ENCODE data around the gene BCKDHA. TPM values are rescaled to one million over a fixed set of nuclear protein-coding genes. Genes with fewer than 3 reads are reported as not detected.
A peak's percentile ranks its signal among the peaks of the same experiment; 100 is the strongest.

The BCKDHA gene
- total RNA-seq, 1 donor from 2014 or later = 6.8 TPM

GRCh38 chr19:41425174-41426115 lies 27.8 kb downstream of the BCKDHA start:
- H3K4me3 Mint-ChIP-seq = no peak overlapping the region
- H3K27me3 Mint-ChIP-seq (ENCODE audit: low read depth) = no peaks in the 10 kb centered on the region
- H3K4me1 Mint-ChIP-seq = peaks cover 5% of the 10 kb centered on the region
- DNase-seq (ENCODE audit: low read depth, low spot score) = no peak
- no peaks in the 10 kb centered on the region for H3K36me3 Mint-ChIP-seq (ENCODE audit: low read depth)
- H3K27ac Mint-ChIP-seq (ENCODE audit: unreplicated experiment) = peak overlapping the region; percentile 19
- TF ChIP-seq CTCF (conservative IDR thresholded peaks at IDR 0.05) = no peak
- H3K9me3 Mint-ChIP-seq = no peaks in the 10 kb centered on the region

- H3K27me3 Mint-ChIP-seq (ENCODE audit: low read depth) = no peaks in the 10 kb centered on the region
- H3K4me1 Mint-ChIP-seq = peaks cover 5% of the 10 kb centered on the region
- no peak for DNase-seq (ENCODE audit: low read depth, low spot score)
Observed at GRCh38 chr19:41426116-41426841, 28.7 kb downstream of the BCKDHA start.

GRCh38 chr19:41426952-41427646 lies 29.5 kb downstream of the BCKDHA start, which contains the start of gene B3GNT8:
B3GNT8 (minus strand) TSS chr19:41427374; CDS start chr19:41426778, 596 bp downstream.
- peak within 1 kb of the TSS; percentile 27 for H3K27ac Mint-ChIP-seq (ENCODE audit: unreplicated experiment)
- DNase-seq (ENCODE audit: low read depth, low spot score) = peak; percentile 44

More at GRCh38 chr19:41426116-41426841, 28.7 kb downstream of the BCKDHA start:
- Mint-ChIP-seq H3K4me3 (no peak overlapping the region), H3K36me3 (ENCODE audit: low read depth) (no peaks in the 10 kb centered on the region), H3K27ac (ENCODE audit: unreplicated experiment) (peak overlapping the region; percentile 19), H3K9me3 (no peaks in the 10 kb centered on the region)
- no peak for TF ChIP-seq CTCF (conservative IDR thresholded peaks at IDR 0.05)

GRCh38 chr19:41427647-41428480 lies 30.2 kb downstream of the BCKDHA start:
- Mint-ChIP-seq H3K27ac (ENCODE audit: unreplicated experiment) (peak overlapping the region; percentile 27), H3K36me3 (ENCODE audit: low read depth) (peaks cover 3% of the 10 kb centered on the region), H3K4me3 (no peak overlapping the region), H3K4me1 (peaks cover 5% of the 10 kb centered on the region), H3K27me3 (ENCODE audit: low read depth) (no peaks in the 10 kb centered on the region), H3K9me3 (no peaks in the 10 kb centered on the region)
- DNase-seq (ENCODE audit: low read depth, low spot score) = no peak
- no peak for TF ChIP-seq CTCF (conservative IDR thresholded peaks at IDR 0.05)

More at GRCh38 chr19:41426952-41427646, 29.5 kb downstream of the BCKDHA start, which contains the start of gene B3GNT8:
- peaks cover under 1% of the 10 kb centered on the region for H3K36me3 Mint-ChIP-seq (ENCODE audit: low read depth)
- peaks cover 5% of the 10 kb centered on the region for H3K4me1 Mint-ChIP-seq
- H3K9me3 Mint-ChIP-seq = no peaks in the 10 kb centered on the region
- peak within 1 kb of the TSS; percentile 49 for H3K4me3 Mint-ChIP-seq
- H3K27me3 Mint-ChIP-seq (ENCODE audit: low read depth) = no peaks in the 10 kb centered on the region
- no peak for TF ChIP-seq CTCF (conservative IDR thresholded peaks at IDR 0.05)
